ENCODE data around the gene FHOD3.

GRCh38 chr18:36365836-36366775, 68.6 kb downstream of the FHOD3 start:
- TF ChIP-seq PAX5 (IDR thresholded peaks at IDR 0.05; ENCODE audit: insufficient read depth, low read length, severe bottlenecking) (no peak), POLR2A (IDR thresholded peaks at IDR 0.05; ENCODE audit: low read depth, low read length) (no peak), POLR2AphosphoS5 (IDR thresholded peaks at IDR 0.05; ENCODE audit: low read depth, low read length) (no peak)

Measured in GM12891 (cell line).